GM04504 (cell line): Measurements from ENCODE around the gene STX3.

Experiments used
- DNase-seq: peaks from one replicate; pipeline ENCODE4 v3.0.0-alpha.2; 2012; ENCODE audit warnings: low read depth

STX3 gene

DNA sequence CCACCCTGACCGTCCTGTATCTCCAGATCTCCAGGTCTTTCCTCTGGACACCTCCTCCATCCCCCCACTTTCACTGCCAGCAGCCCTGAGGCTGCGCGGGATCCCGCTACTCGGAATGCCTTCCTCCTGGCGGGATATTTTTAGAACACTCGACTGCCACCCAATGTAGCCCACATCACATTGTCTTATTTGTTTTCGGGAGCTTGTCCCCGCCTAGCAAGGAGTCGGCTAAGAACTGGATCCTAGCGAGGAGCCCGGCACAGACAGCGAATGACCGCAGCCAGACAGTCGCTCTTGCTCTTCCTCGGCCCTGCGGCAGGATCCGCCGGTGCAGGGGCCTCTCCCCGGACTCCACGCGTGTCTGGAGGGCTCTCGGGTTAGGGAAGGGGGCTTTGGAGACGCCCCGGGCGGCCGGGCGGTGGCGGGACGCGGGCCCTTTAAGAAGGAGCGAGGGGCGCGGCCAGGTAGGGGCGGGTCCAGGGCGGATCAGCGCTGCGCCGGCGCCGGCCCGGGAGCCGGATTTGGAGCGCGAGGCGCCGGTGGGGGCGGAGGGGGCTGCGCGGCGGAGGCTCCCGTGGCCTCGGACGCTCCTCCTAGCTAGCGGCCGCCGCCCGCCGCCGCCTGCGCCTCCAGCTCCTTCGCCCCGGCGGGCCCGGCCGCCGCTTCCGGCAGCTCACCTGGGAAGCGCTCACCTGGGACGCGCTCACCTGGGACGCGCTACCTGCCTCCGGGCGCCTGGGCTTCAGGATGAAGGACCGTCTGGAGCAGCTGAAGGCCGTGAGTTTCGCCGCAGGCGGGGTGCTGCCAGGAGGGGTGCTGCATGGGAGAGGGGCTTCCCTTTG is at the start of gene STX3:
TSS of gene STX3 (plus strand) at position 518 of the 842 bp plus-strand sequence. CDS start at position 748, 230 bp downstream.
- DNase-seq = no peak

DNA sequence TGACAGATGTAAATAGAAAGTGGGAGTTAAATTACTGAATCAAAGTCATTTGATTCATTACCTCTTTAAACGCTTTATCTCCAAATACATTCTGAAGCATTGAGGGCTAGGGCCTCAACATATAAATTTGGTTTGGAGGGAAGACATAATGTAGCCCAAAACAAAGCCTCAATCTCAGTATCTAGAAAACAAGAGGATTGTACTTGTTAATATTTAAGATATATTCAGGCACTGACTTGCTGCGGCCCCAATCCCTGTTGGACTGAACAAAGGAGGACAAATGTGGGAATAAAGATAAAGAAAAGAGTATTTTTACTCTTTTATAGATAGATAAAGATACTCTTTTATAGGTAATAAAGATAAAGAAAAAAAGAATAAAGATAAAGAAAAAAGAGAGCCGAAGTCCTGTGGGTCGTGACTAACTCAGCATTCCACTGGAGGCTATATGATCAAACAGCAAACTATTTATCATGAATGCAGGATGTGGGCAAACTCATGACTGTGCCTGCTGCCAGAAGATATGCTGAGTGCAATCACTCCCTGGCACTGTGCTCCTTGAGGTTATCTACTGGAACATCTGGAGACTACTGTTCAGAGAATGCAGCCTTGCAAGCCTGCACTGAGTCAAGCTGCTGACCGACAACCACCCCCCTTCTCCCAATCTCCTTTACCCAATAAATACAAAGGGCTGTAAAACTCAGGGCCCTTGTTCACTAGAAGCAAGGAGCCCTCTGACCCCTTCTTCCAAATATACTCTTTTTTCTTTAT is 48.5 kb upstream of the STX3 start:
- peak; percentile 29 for DNase-seq

DNA sequence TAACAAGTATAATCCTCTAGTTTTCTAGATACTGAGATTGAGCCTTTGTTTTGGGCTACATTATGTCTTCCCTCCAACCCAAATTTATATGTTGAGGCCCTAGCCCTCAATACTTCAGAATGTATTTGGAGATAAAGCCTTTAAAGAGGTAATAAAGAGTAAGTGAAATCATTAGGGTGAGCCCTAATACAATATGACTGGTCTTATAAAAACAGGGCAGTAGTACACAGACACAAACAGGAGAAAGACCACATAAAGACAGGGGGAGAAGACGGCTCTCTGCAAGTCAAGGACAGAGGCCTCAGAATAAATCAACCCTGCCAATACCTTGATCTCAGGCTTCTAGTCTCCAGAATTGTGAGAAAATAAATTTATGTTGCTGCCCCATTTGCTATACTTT is 47.8 kb upstream of the STX3 start:
- DNase-seq = no peak

DNA sequence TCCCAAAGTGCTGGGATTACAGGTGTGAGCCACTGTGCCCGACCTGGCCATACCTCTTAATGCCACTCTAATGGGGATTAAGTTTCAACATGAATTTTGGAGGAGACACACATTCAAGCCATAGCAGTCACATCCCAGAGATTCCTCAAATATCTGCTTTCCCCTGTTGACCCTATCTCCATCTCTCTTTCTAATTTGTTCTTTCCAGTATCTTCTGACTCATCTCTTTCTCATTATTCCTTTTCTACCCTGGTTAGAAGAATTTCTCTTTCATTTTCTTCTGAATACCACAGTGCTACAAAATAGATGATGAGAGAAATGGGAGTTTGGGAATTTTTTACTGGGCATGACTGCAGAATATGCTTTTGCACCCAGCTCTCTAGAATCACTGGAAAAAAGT is 46.6 kb upstream of the STX3 start:
- no peak for DNase-seq

DNA sequence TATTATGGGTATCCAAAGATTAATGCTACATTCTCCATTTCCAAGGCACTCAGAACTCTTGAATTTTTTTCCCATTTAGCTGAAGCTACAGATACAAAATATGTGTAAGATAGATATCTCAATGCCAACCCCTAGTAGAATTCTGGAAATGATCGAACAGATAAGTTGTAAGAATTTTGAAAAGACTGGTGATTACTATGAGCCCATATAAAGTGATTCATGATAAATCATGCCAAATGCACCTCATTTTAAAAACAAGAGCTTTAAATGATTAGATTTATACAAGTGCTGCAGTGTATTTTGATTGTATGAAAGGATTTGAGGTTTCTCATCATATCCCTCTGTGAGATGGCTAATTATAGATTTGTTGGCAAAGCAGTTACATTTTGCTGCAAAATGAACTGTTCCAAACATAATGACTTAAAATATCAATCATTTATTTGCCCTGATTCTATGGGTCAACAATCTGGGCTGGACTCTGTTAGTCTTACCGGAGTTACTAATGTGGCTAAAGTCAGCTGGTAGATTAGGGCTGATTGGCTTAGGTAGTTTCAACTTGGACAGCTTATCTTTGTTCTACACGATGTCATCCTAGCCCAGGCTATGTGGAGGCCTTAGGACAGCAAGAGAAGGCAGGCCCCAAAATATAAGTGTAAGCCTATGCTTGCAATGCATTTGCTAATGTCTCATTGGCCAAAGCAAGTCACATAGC is 44.9 kb upstream of the STX3 start:
- DNase-seq = no peak

DNA sequence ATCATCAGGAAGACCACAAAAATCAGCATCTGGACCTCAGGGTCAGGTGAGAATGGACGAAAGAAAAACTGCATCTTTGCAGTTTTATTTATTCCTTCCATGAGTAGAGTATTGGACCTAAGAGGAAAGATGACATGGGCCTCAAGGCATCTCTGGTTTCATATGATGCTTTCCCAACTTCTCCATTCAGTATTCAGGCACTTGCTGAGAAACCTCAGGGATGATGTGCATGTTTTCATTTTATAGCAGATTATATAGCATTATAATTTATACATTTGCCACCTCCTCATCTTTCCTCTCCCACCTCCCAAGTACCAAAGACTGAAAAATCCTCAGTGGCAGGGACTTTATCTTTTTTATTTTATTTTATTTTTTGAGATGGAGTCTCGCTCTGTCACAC is 41.4 kb upstream of the STX3 start, which contains the start of gene OR10V1:
TSS of gene OR10V1 (minus strand) at position 101 of the 400 bp plus-strand sequence. CDS start at position 101, 0 bp downstream.
- DNase-seq = no peak

DNA sequence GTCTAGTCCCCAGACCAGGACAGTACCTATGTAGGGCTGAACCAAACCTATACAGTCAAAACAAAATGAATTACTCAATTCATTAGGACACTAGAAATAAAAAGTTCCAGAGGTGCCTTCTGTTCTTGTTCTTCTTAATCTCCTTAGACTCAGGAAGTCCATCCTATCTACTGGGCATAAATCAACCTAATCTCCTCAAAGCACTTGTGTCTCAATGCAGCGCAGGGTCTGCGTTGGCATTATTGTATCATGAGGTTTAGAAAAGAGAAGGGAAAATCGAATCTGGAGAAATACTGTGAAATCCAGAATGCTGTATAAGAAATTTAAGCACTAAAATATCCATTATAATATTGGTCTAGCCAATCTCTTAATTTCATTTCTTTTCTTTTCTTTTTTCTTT is 39.1 kb upstream of the STX3 start:
- no peak for DNase-seq

DNA sequence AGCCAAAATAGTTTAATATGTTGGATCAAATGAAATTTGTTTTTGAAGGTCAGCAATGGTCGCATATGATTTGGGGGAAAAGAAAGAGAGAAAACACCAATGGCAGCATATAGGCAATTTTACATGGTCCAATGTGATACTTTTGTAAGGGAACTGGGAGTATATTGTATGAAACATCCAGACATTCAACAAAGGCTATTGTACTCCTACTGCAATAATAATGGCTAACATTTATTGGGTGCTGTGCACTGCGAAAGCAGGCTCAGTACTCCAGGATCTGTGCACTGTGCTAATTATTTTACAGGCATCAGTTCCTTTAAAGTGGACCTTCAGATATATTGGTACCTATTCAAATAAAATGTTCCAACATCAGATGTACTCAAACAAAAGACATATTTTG is 35.6 kb upstream of the STX3 start:
- DNase-seq = no peak

DNA sequence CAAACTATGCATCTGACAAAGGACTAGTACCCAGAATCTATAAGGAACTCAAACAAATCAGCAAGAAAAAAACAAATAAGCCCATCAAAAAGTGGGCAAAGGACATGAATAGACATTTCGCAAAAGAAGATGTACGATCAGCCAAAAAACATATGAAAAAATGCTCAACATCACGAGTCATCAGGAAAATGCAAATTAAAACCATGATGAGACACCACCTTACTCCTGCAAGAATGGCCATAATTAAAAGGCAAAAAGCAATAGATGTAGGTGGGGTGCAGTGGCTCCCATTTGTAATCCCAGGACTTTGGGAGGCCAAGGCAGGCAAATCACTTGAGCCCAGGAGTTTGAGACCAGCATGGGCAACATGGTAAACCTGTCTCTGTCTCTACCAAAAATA is 31.1 kb upstream of the STX3 start:
- no peak for DNase-seq

DNA sequence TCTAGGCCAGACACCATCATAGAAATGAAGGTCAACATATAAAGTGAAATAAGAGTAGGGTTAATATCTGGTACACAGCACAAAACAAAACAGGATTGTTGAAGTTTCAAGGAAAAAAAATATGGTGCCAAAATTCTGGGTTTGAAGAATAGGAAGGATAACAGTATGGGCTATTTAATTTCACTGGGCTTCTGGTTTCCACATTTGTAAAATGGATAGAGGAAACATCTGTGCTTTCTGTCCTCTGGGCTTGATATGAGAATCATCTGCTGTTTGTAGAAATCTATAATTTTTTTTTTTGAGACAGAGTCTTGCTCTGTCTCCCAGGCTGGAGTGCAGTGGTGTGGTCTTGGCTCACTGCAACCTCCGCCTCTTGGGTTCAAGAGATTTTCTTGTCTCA is 27.8 kb upstream of the STX3 start:
- DNase-seq = no peak

DNA sequence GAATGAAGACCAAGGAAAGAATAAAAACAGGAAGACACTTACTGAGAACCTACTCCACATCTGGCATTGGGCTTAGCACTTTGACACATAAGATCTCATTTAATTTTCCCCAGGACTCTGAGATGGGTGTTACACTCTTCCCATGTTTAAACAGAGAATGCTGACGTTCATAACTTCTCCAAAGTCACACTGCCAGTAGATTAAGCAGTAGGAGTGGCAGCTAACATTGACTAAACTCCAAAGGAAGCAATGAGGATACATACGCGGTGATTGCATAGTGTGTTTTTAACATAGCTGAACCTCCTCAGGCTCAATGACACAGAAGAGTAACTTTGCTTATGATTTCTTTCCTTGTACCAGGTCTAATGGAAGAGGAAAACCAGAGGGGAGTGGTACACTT is 27.0 kb upstream of the STX3 start:
- no peak for DNase-seq

DNA sequence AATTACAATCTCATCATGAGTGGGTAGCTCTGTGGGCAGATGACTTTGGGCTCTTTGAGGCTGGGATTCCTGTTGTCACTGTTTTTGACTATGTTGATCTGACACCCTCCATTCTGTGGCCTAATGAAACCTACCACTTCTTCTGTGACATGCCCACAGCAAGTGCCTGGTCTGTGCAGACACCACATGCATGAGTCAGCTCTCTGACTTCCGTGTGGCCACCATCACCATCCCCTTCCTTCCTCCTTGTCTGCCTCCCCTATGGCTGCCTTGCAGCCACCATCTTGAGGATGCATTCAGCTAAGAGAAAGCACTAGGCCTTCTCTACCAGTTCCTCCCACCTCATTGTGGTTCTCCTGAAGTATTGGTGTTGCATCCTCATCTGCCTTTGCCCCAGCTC is 26.3 kb upstream of the STX3 start:
- DNase-seq = no peak

DNA sequence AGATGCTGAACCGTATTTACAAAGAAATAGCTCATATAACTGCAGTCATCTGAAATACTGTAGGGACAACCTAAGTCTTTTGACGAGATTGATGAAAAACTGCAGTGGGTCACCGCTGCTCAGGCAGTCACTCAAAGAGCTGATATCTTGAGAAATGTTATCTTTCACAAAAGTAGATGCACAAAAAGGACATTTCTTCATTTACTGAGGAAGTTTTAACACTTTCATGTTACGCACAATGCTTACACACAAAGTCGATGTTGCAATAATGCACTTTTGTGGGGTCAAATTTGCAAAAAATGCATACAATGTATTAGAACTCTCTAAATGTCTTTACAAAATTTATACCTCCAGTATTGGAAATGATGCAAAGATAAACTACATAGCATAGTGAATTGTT is 25.3 kb upstream of the STX3 start:
- no peak for DNase-seq

DNA sequence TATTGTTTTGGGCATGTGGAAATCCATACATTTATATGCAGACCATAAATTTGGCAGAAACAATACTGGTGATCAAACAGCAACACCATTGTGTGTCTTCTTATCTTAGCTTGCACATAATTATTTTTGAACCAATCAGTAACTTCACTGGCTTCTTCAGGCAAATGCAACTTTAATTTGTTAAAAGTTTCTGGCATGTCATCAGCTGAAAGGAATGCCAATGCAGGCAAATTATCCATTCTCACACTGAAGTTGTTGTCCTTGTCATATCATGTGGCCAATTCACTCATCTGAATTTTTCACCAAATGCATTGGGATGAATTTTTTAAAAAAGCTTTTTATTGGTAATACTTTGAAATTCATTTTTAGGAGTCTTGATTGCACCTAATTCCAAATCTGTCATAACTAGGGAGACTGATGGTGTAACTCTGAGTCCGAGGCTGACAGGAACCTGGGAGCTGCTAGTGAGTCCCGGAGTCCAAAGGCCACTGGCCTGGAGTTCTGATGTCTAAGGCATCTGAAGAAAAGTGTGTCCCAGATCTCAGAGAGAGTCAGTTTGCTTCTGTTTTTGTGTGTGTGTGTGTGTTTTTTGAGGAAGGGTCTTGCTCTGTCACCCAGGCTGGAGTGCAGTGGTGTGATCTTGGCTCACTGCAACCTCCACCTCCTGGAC is 24.1 kb upstream of the STX3 start:
- DNase-seq = no peak

DNA sequence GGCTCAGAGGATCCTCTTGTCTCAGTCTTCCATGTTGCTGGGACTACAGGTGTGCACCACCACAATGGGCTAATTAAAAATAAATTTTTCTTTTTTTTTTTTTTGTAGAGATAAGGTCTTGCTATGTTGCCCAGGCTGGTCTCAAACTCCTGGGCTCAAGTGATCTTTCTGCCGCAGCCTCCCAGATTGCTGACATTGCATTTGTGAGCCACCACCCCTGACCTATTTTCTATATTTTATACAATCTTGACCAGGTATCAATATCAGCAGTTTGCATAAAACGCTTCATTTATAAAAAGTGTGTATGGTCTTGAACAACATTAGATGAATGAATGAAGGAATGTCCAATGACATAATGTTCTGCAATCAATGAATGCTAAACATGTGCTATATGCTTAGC is 9.1 kb upstream of the STX3 start:
- no peak for DNase-seq

DNA sequence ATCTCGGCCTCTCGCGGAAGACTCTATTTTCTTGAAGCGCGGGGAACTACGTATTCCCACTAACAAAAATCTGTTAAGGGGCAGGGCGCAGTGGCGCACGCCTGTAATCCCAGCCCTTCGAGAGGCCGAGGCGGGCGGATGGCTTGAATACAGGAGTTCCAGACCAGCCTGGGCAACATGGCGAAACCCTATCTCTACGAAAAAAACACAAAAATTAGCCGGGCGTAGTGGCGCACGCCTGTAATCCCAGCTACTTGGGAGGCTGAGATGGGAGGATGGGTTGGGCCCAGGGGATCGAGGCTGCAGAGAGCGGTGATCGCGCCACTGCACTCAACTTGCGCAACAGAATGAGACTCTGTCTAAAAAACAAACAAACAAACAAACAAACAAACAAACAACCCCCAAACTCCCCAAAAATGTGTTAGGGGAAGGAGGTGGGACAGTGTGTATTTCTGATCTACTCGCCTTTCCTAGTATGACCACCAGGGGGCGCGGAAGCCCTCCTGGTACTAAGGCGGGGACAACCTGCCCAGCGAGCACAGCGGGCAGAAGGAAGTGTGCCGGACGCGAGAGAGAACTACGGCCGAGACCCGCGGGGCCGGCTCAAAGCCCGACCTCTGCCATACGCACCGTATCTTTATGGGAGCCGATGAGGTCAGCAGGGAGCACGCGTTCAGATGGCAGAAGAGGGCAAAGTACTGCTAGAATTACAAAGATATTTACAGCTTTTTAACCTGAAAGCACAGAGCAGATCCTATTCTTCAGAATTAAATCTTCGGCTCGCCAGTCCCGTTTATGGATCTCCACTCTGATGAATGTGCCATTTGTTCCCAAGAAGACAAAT is 1.3 kb upstream of the STX3 start:
- DNase-seq = peak; percentile 50

DNA sequence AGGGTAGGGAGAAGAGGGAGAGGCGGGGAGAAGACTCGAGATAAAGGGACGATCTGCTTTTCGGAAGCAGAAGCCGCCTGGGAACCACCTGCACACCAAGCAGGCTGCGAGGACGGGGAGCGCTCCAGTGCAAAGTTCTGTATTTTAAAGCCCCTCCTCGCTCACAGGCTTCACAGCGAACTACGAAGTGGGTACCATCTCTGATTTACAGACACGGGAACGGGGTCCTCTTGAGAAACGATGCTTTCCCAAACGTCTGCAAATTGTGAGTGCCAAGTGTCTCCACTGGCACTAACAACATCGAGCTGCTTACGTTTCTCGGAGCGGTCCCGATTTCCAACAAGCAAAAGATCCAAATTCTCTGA is 700 bp upstream of the STX3 start:
- DNase-seq = no peak

DNA sequence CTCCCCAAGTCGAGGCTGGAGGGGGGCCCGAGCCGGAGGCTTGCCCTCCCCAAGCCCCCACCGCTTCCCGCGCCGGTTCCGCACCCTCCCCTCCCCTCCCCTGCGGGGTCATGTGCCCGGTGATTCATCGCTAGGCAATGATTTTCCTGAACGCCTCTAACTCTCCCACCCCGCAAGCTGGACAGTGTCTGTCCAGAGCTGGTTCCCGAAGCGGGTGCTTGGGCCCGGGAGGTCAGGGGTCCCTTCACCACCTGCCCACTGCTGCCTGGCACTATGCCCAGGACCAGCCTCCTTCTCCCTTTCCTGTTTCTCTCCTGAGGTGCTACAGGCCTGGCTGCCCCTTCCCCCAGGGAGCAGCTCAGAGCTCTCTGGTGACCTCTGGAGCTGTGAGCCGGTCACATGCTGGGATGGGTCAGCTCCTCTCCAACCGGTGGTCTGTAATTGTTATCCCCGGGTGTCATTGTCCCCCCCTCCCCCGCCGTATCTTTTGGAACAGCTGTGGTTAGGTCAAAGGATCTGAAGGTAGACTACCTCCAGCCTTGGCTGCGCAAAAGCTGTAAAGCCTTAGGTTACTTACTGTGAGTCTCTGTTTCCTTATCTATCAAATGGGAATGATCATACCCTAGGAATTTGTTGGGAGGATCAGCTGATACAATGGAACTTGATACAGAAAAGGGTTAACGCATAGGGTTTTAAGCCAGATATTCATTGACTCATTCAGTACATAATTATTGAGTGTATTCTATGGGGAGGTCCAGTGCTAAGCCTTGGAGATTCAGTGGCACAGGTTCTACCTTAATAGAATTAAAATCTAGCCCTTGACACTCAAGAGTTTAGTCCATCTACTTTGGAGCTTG is 753 bp downstream of the STX3 start:
- DNase-seq = peak; percentile 41

DNA sequence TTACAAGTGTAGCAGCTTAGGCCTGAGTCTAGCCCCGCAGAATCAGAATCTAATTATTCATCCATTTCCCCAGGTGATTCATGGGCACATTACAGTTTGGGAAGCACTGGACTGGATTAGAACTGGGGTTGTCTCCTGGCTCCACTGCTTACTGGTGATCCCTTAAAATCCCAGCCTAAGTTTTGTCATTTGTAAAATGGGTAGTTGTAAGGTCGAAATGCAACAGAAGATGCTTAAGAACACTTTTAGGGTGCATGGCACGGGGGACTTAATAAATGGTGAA is 1.3 kb downstream of the STX3 start:
- DNase-seq = no peak

DNA sequence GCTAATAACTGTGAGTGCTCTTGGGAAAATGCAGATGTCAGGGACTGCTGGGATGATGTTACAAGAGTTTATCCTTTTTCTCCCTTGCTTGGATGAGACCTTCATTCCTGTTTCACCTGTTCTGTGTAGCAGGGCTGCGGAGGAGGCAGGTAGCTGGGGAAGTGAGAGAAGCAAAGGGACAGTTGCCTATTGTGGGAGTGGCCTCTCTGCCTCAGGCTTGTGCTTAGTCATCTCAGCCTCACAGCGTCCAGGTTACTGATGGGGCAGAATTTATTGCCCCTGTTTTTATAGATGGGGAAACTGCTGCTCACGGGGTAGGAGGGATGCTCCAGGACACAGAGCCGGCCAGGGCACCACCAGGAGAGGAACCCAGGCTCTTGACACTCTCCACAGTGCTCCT is 1.7 kb downstream of the STX3 start:
- DNase-seq = no peak
